HG03521 (cell line): ENCODE measurements around the gene LINC00237.

Experiments used
- ATAC-seq: cut with Tn5 transposase; IDR thresholded peaks from one replicate; pipeline ENCODE4 v1.9.1; 2021; ENCODE audit warnings: mild to moderate bottlenecking, moderate library complexity; ENCODE audit not compliant: unreplicated experiment

The LINC00237 gene

GRCh38 chr20:21125849-21126580, 19.9 kb upstream of the LINC00237 start, which contains the start of gene KIZ:
Gene KIZ (plus strand): TSS chr20:21126082. CDS start chr20:21126116, 34 bp downstream.
- peak; percentile 98 for ATAC-seq

GRCh38 chr20:21125072-21125848, 19.1 kb upstream of the LINC00237 start:
- peak; percentile 10 for ATAC-seq

- no peak for ATAC-seq
Measured at GRCh38 chr20:21124190-21124589, 18.0 kb upstream of the LINC00237 start.

GRCh38 chr20:21118782-21119181, 12.6 kb upstream of the LINC00237 start:
- ATAC-seq = no peak

GRCh38 chr20:21118138-21118537, 12.0 kb upstream of the LINC00237 start:
- no peak for ATAC-seq

- no peak for ATAC-seq
Measured at GRCh38 chr20:21117521-21117920, 11.4 kb upstream of the LINC00237 start.

- ATAC-seq = no peak
Measured at GRCh38 chr20:21114584-21114983, 8.4 kb upstream of the LINC00237 start.

GRCh38 chr20:21113697-21114096, 7.5 kb upstream of the LINC00237 start:
- ATAC-seq = no peak

GRCh38 chr20:21111416-21111815, 5.3 kb upstream of the LINC00237 start:
- no peak for ATAC-seq

- no peak for ATAC-seq
Measured at GRCh38 chr20:21110811-21111210, 4.7 kb upstream of the LINC00237 start.

- ATAC-seq = no peak
Measured at GRCh38 chr20:21109144-21109543, 3.0 kb upstream of the LINC00237 start.

- ATAC-seq = no peak
Measured at GRCh38 chr20:21105429-21106170, 558 bp downstream of the LINC00237 start.

- no peak for ATAC-seq
Measured at GRCh38 chr20:21104921-21105320, 1.2 kb downstream of the LINC00237 start.

- no peak for ATAC-seq
Measured at GRCh38 chr20:21104466-21104761, 1.7 kb downstream of the LINC00237 start.

GRCh38 chr20:21103582-21104465, 2.3 kb downstream of the LINC00237 start:
- no peak for ATAC-seq

- ATAC-seq = no peak
Measured at GRCh38 chr20:21102603-21103311, 3.4 kb downstream of the LINC00237 start.

GRCh38 chr20:21101932-21102575, 4.1 kb downstream of the LINC00237 start:
- ATAC-seq = no peak

- ATAC-seq = no peak
Measured at GRCh38 chr20:21101453-21101931, 4.7 kb downstream of the LINC00237 start.
